GM23248 (cell line): ENCODE measurements around the gene CAMK2B.

Source experiments
- EZH2 ChIP-seq: fragments of 200-600 bp; sonication (generic); IDR thresholded peaks from 2 replicates; pipeline ENCODE4 v1.6.1; 2018; ENCODE audit warnings: antibody characterized with exemption, mild to moderate bottlenecking; ENCODE audit not compliant: insufficient read depth, poor library complexity, severe bottlenecking
- EZH2phosphoT487 ChIP-seq: fragments of 200-600 bp; sonication (generic); IDR thresholded peaks from 2 replicates; pipeline ENCODE4 v1.6.1; 2018; ENCODE audit warnings: antibody characterized with exemption, moderate library complexity, mild to moderate bottlenecking, low read depth; ENCODE audit not compliant: insufficient read depth

DNA sequence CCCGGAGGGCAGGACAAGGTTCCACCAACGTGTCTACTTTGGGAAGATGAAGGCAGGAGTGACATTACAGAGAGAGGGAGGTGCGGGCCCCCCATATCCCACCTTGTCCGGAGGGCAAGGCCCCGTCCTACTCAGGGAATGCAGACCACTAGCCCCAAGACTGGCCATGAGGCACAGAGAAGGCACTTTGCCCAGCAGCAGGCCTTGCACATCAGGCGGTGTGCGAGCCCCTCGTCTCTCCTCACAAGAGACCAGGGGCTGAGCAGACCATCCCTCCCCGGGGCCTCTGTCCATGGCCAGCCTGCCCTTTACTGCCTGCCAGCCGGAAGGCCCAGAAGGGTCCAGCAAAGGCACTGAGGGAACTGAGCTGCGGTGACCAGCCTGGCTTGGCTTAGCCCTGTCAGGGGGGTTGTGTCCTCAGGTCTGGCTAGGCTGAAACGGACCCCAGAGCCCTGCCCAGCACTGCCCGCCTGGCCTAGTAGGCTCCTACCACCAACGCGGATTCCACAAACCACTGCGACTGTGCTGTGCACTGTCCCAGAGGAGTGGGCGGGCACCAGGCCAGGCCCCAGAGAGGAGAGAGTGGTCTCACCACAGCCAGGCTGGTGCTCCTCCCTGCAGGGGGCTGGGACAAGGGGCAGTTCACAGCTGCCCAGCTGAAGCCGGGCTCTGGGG, 16.7 kb downstream of the CAMK2B start:
- no peak for TF ChIP-seq EZH2
- TF ChIP-seq EZH2phosphoT487, result no peak
